HEK293 (cell line): ENCODE results near the gene DUSP2.

Source experiments
- CTCF ChIA-PET: fragments of 350-600 bp; formaldehyde crosslinking; extraction: SDS; loops from one replicate; lab custom pipeline; 2021; ENCODE audit warnings: antibody characterized with exemption; lab: Yijun Ruan, JAX
- POLR2A ChIA-PET: fragments of 300-600 bp; formaldehyde crosslinking; extraction: SDS; loops from one replicate; lab custom pipeline; 2020; ENCODE audit warnings: antibody characterized with exemption, inconsistent platforms; lab: Yijun Ruan, JAX
- H3K27ac ChIP-seq: fragments of 200-500 bp; sonication (Bioruptor generic); 2 replicates; pipeline ENCODE4 v1.5.1; 2014; ENCODE audit warnings: low read depth, low read length, control low read depth, inconsistent platforms; ENCODE audit errors: extremely low read depth
- H3K36me3 ChIP-seq, 2 experiments: fragments of 200-500 bp in 1 of 2; sonication (Bioruptor generic) in 1 of 2; 1 replicate in 1 of 2; 2 replicates in 1 of 2; pipeline ENCODE4 v1.5.1; 2014 to 2017; ENCODE audit warnings: inconsistent platforms in 2 of 2, low read length in 2 of 2; ENCODE audit not compliant: control insufficient read depth in 2 of 2, insufficient read depth in 1 of 2
- H3K4me1 ChIP-seq: fragments of 200-500 bp; sonication (Bioruptor generic); 2 replicates; pipeline ENCODE4 v1.5.1; 2014; ENCODE audit warnings: mild to moderate bottlenecking, low read length, inconsistent platforms; ENCODE audit not compliant: control insufficient read depth, insufficient read depth
- H3K4me3 ChIP-seq: 2 replicates; pipeline ENCODE4 v1.5.1; 2011; ENCODE audit warnings: low read depth, mild to moderate bottlenecking, control low read depth, low read length, moderate library complexity
- H3K9me3 ChIP-seq: fragments of 200-500 bp; sonication (Bioruptor generic); 2 replicates; pipeline ENCODE4 v1.5.1; 2014; ENCODE audit warnings: low read depth, low read length, inconsistent platforms; ENCODE audit not compliant: control insufficient read depth, insufficient read depth
- HOXD13 ChIP-seq: sonication (generic); formaldehyde crosslinking; IDR thresholded peaks from 2 replicates; pipeline ENCODE4 v1.8.0; 2022; ENCODE audit warnings: missing genetic modification reagents, borderline replicate concordance
- REST ChIP-seq: fragments of 450-650 bp; formaldehyde crosslinking; IDR thresholded peaks from 2 replicates; pipeline ENCODE4 v1.5.1; 2016; ENCODE audit warnings: missing biosample characterization, missing genetic modification characterization
- SCRT1 ChIP-seq: fragments of 450-650 bp; formaldehyde crosslinking; IDR thresholded peaks from 2 replicates; pipeline ENCODE4 v1.5.1; 2016; ENCODE audit warnings: missing biosample characterization, missing genetic modification characterization, borderline replicate concordance
- TRIM28 ChIP-seq: IDR thresholded peaks from 2 replicates; pipeline ENCODE4 v1.6.1; 2011; ENCODE audit warnings: low read length, control low read depth, borderline replicate concordance
- ZNF112 ChIP-seq: fragments of 450-650 bp; formaldehyde crosslinking; IDR thresholded peaks from 2 replicates; pipeline ENCODE4 v1.5.0; 2017; ENCODE audit warnings: missing biosample characterization, missing genetic modification characterization
- ZNF148 ChIP-seq: fragments of 450-650 bp; formaldehyde crosslinking; IDR thresholded peaks from 2 replicates; pipeline ENCODE4 v1.5.0; 2017; ENCODE audit warnings: missing biosample characterization, missing genetic modification characterization, borderline replicate concordance
- ZNF16 ChIP-seq: fragments of 450-650 bp; formaldehyde crosslinking; IDR thresholded peaks from 2 replicates; pipeline ENCODE4 v1.5.1; 2016; ENCODE audit warnings: low read depth, missing biosample characterization, missing genetic modification characterization
- ZNF341 ChIP-seq: fragments of 450-650 bp; formaldehyde crosslinking; IDR thresholded peaks from 2 replicates; pipeline ENCODE4; 2016; ENCODE audit warnings: low read depth, missing biosample characterization, missing genetic modification characterization
- ZNF398 ChIP-seq: fragments of 450-650 bp; formaldehyde crosslinking; IDR thresholded peaks from 2 replicates; pipeline ENCODE4 v1.5.1; 2017; ENCODE audit warnings: missing biosample characterization, missing genetic modification characterization
- ZNF670 ChIP-seq: fragments of 450-650 bp; formaldehyde crosslinking; IDR thresholded peaks from 2 replicates; pipeline ENCODE4 v1.5.1; 2016; ENCODE audit warnings: missing biosample characterization, missing genetic modification characterization, low read depth
- ZSCAN18 ChIP-seq: fragments of 450-650 bp; formaldehyde crosslinking; IDR thresholded peaks from 2 replicates; pipeline ENCODE4 v1.5.1; 2016; ENCODE audit warnings: missing biosample characterization, missing genetic modification characterization

Gene DUSP2

GRCh38 chr2:96105152-96105915, 39.9 kb downstream of the DUSP2 start:
- Histone ChIP-seq H3K36me3 (no peaks in the 10 kb centered on the region), H3K4me3 (no peak overlapping the region), H3K4me1 (no peaks in the 10 kb centered on the region), H3K27ac (no peak overlapping the region), H3K9me3 (no peaks in the 10 kb centered on the region)
- ChIA-PET CTCF (interaction anchor here (0.7 kb wide), 1 partner anchor 199 kb away, joined by 4 read pairs; no protein-coding TSS in a partner anchor), POLR2A (no interaction called here)
- no peak for TF ChIP-seq ZNF16
- peak; percentile 17; the same call in 1 of the 2 replicates for TF ChIP-seq TRIM28

- Histone ChIP-seq H3K36me3 (no peaks in the 10 kb centered on the region), H3K9me3 (no peaks in the 10 kb centered on the region), H3K4me3 (no peak overlapping the region), H3K27ac (no peak overlapping the region), H3K4me1 (no peaks in the 10 kb centered on the region)
- ChIA-PET CTCF (interaction anchor here (0.7 kb wide), 1 partner anchor 200 kb away, joined by 4 read pairs; no protein-coding TSS in a partner anchor), POLR2A (no interaction called here)
- no peak for TF ChIP-seq SCRT1 (tag by site-specific recombination)
- no peak for TF ChIP-seq ZNF148 (tag by site-specific recombination)
- no peak for TF ChIP-seq ZNF341 (tag by site-specific recombination)
- no peak for TF ChIP-seq ZSCAN18
- TF ChIP-seq, all 188 proteins: peak for 0
Measured at GRCh38 chr2:96104487-96104861, 40.8 kb downstream of the DUSP2 start.

- POLR2A ChIA-PET, result interaction anchor here (0.8 kb wide), 1 partner anchor 79 kb away, joined by 5 read pairs; no protein-coding TSS in a partner anchor
- Histone ChIP-seq H3K27ac (no peak overlapping the region), H3K4me3 (no peak overlapping the region), H3K9me3 (no peaks in the 10 kb centered on the region), H3K4me1 (no peaks in the 10 kb centered on the region), H3K36me3 (no peaks in the 10 kb centered on the region)
- TF ChIP-seq ZNF398 (tag by site-specific recombination), result 0 out of 2 replicates have a peak, but pooled peaks have one; percentile 21
- TF ChIP-seq ZNF112 (tag by site-specific recombination), result no peak
- TF ChIP-seq REST (tag by site-specific recombination), result no peak
- no peak for TF ChIP-seq HOXD13
- TF ChIP-seq ZNF670 (tag by site-specific recombination), result no peak
- CTCF ChIA-PET, result no interaction called here
Measured at GRCh38 chr2:96103761-96104486, 41.3 kb downstream of the DUSP2 start.
